DOHH2 (cell line): ENCODE results near the gene ELMOD3.

ENCODE experiments used
- H3F3A ChIP-seq: fragments of 200-600 bp; sonication (generic), shearing (Covaris generic); 2 replicates; pipeline ENCODE4 v1.6.0; 2016; ENCODE audit warnings: antibody characterized with exemption, mild to moderate bottlenecking; ENCODE audit not compliant: control insufficient read depth, insufficient read depth
- H3K27ac ChIP-seq: fragments of 200-600 bp; sonication (generic); 2 replicates; pipeline ENCODE4 v1.5.1; 2014; ENCODE audit warnings: low read depth, mild to moderate bottlenecking, low read length, moderate library complexity
- H3K27me3 ChIP-seq: fragments of 200-600 bp; sonication (generic); 2 replicates; pipeline ENCODE4 v1.6.1; 2014; ENCODE audit warnings: mild to moderate bottlenecking, low read length, mixed read lengths; ENCODE audit not compliant: control insufficient read depth
- H3K36me3 ChIP-seq: fragments of 200-600 bp; sonication (generic); 2 replicates; pipeline ENCODE4 v1.6.1; 2014; ENCODE audit warnings: mild to moderate bottlenecking, low read length, moderate library complexity, mixed read lengths; ENCODE audit not compliant: control insufficient read depth
- H3K4me1 ChIP-seq: fragments of 200-600 bp; sonication (generic); 2 replicates; pipeline ENCODE4 v1.6.1; 2014; ENCODE audit warnings: mild to moderate bottlenecking, low read length, mixed read lengths; ENCODE audit not compliant: control insufficient read depth
- H3K4me2 ChIP-seq: fragments of 200-600 bp; sonication (generic); 2 replicates; pipeline ENCODE4 v1.6.0; 2014; ENCODE audit warnings: mild to moderate bottlenecking, low read length, moderate library complexity
- H3K4me3 ChIP-seq: fragments of 200-600 bp; sonication (generic); 2 replicates; pipeline ENCODE4 v1.5.1; 2014; ENCODE audit warnings: mild to moderate bottlenecking, low read length, mixed read lengths
- H3K79me2 ChIP-seq: fragments of 200-600 bp; sonication (generic); 2 replicates; pipeline ENCODE4 v1.6.1; 2014; ENCODE audit warnings: mild to moderate bottlenecking, low read length, mixed read lengths; ENCODE audit not compliant: control insufficient read depth
- H3K9me2 ChIP-seq: fragments of 200-600 bp; sonication (generic); replicated peaks from 2 replicates; pipeline ENCODE4 v1.6.1; 2014; ENCODE audit warnings: mild to moderate bottlenecking, low read length, mixed read lengths; ENCODE audit not compliant: control insufficient read depth
- H3K9me3 ChIP-seq: fragments of 200-600 bp; sonication (generic); 2 replicates; pipeline ENCODE4 v1.6.1; 2014; ENCODE audit warnings: antibody characterized with exemption, low read length, mixed read lengths; ENCODE audit not compliant: control insufficient read depth, insufficient read depth
- H4K20me1 ChIP-seq: fragments of 200-600 bp; sonication (generic); 2 replicates; pipeline ENCODE4 v1.6.0; 2014; ENCODE audit warnings: low read depth, mild to moderate bottlenecking, antibody characterized with exemption, low read length, moderate library complexity; ENCODE audit not compliant: control insufficient read depth, insufficient read depth
- CTCF ChIP-seq: fragments of 200-600 bp; sonication (generic); IDR thresholded peaks from one replicate; pipeline ENCODE4 v1.5.1; 2014; ENCODE audit warnings: antibody characterized with exemption, mild to moderate bottlenecking, low read depth, low read length; ENCODE audit not compliant: poor library complexity, severe bottlenecking
- EZH2phosphoT487 ChIP-seq: fragments of 200-600 bp; sonication (generic); IDR thresholded peaks from 2 replicates; pipeline ENCODE4 v1.6.1; 2017; ENCODE audit warnings: borderline replicate concordance, mild to moderate bottlenecking, antibody characterized with exemption, low read length, moderate library complexity, mixed read lengths

Gene ELMOD3

GRCh38 chr2:85383850-85384249 is 29.3 kb downstream of the ELMOD3 start:
- peaks cover 5% of the 10 kb centered on the region for H3K36me3 ChIP-seq

GRCh38 chr2:85385746-85386145 is 31.2 kb downstream of the ELMOD3 start:
- Histone ChIP-seq H3K79me2 (no peaks in the 10 kb centered on the region), H3K4me3 (no peak overlapping the region)
- TF ChIP-seq EZH2phosphoT487 (no peak), CTCF (no peak)

More at GRCh38 chr2:85383850-85384249, 29.3 kb downstream of the ELMOD3 start:
- Histone ChIP-seq H3K27ac (no peak overlapping the region), H3K27me3 (no peaks in the 10 kb centered on the region), H3K4me3 (no peak overlapping the region), H3K9me2 (no peaks in the 10 kb centered on the region), H3K4me1 (no peaks in the 10 kb centered on the region), H3K79me2 (no peaks in the 10 kb centered on the region), H3F3A (no peaks in the 10 kb centered on the region), H3K9me3 (peaks cover 3% of the 10 kb centered on the region; the same call in 1 of the 2 replicates), H4K20me1 (no peaks in the 10 kb centered on the region), H3K4me2 (no peak overlapping the region)
- TF ChIP-seq CTCF (no peak), EZH2phosphoT487 (no peak)

GRCh38 chr2:85387754-85388153 is 33.2 kb downstream of the ELMOD3 start:
- TF ChIP-seq CTCF, result no peak
- TF ChIP-seq EZH2phosphoT487, result no peak
- H3K9me3 ChIP-seq, result no peaks in the 10 kb centered on the region
- no peak overlapping the region for H3K4me3 ChIP-seq
- no peaks in the 10 kb centered on the region for H3K27me3 ChIP-seq
- H3F3A ChIP-seq, result no peaks in the 10 kb centered on the region
- H3K27ac ChIP-seq, result no peak overlapping the region
- H3K4me2 ChIP-seq, result no peak overlapping the region
- no peaks in the 10 kb centered on the region for H3K9me2 ChIP-seq
- no peaks in the 10 kb centered on the region for H3K36me3 ChIP-seq
- no peaks in the 10 kb centered on the region for H4K20me1 ChIP-seq
- peaks cover 4% of the 10 kb centered on the region for H3K4me1 ChIP-seq
- H3K79me2 ChIP-seq, result no peaks in the 10 kb centered on the region

More at GRCh38 chr2:85385746-85386145, 31.2 kb downstream of the ELMOD3 start:
- Histone ChIP-seq H3K4me1 (no peaks in the 10 kb centered on the region), H3K27me3 (no peaks in the 10 kb centered on the region), H3K27ac (no peak overlapping the region), H3K9me2 (no peaks in the 10 kb centered on the region), H4K20me1 (no peaks in the 10 kb centered on the region), H3K9me3 (no peaks in the 10 kb centered on the region), H3K36me3 (no peaks in the 10 kb centered on the region), H3F3A (no peaks in the 10 kb centered on the region), H3K4me2 (no peak overlapping the region)
